Hindlimb muscle (tissue), 1 donor: Measurements from ENCODE around the gene MEF2B. TPM values are rescaled to one million over a fixed set of nuclear protein-coding genes. Genes with fewer than 3 reads are reported as not detected.
"Not testable (repeated sequence)": the region's sequence is repeated elsewhere in the genome, so short reads cannot be mapped to it uniquely, and the experiment has no call there.

ENCODE experiments used
- DNase-seq: peaks from one replicate; pipeline ENCODE4 v3.0.0-alpha.2; 2013
- polyA plus RNA-seq: library from polyadenylated mRNA; unstranded; fragments of 120-200 nt; gene quantifications from one replicate; pipeline ENCODE4 v1.2.1, GENCODE V29; 2013; ENCODE audit not compliant: insufficient read length

MEF2B gene
- polyA plus RNA-seq, 1 donor, result 2.8 TPM

GRCh38 chr19:19123386-19123785, 46.7 kb downstream of the MEF2B start:
- DNase-seq, result no peak

DNA sequence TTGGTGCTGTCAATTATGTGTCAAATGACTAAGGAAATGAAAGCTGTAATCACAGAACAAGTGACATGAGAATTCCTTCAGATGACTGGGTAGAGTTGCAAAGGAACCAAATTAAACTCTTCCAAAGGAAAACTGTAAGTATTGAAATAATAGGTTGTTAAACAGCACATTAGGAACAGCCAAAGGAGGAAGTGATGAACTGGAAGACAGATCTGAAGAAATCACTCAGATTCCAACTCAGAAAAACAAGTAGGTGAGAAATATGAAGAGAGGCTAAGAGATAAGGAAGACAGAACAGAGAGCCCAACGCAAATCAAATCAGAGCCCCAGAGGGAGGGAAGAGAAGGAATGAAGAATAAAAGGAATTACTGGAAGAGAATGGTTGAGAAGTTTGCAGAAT, 47.2 kb downstream of the MEF2B start:
- no peak for DNase-seq

- DNase-seq, result no peak
Observed at GRCh38 chr19:19121371-19121770, 48.7 kb downstream of the MEF2B start.

DNA sequence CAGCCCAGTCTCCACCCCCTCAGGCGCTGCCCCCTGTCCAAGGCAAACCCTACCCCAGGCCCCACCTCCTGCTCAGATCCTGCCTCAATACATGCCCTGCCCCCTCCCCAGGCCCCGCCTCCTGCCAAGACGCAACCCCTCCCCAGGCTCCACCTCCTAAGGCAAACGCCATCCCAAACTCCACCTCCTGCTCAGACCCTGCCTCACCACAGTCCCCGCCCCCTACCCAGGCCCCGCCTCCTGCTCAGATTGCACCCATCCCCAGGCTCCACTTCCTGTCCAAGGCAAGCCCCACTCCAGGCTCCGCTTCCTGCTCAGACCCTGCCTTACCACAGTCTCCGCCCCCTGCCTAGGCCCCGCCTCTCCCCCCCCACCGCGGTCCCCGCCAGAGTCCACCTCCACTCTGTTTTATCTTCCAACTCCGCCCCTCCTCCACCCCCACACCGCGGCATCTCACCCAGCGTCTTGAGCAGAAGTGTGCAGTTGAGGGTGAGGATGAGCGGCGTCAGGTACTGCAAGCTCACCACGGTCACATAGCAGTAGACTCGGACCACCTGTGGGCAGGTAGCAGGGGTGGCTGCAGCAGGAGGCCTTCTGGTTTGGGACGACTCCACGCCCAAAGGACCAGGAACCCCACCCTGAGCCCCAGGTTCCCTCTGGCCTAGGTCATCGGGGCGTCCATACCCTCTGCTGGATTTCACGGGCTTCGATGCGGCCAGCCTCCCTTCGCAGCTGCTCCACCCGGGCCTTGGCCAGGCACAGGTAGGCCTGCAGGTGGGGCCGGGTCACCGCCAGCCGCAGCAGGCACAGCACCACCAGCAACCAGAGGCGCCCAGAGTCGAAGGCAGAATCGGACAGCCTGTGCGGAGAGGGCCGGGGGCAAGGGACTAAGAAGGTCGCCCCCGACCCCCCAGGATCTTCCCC, 49.5 kb downstream of the MEF2B start:
- no peak for DNase-seq

- DNase-seq, result no peak
Observed at GRCh38 chr19:19119325-19120237, 50.5 kb downstream of the MEF2B start.

- DNase-seq, result no peak
Observed at GRCh38 chr19:19115954-19116353, 54.1 kb downstream of the MEF2B start.

- no peak for DNase-seq
Observed at GRCh38 chr19:19113040-19113626, 56.9 kb downstream of the MEF2B start.

GRCh38 chr19:19111967-19112580, 58.0 kb downstream of the MEF2B start:
- DNase-seq, result no peak

- DNase-seq, result no peak
Observed at GRCh38 chr19:19111136-19111835, 58.8 kb downstream of the MEF2B start.

DNA sequence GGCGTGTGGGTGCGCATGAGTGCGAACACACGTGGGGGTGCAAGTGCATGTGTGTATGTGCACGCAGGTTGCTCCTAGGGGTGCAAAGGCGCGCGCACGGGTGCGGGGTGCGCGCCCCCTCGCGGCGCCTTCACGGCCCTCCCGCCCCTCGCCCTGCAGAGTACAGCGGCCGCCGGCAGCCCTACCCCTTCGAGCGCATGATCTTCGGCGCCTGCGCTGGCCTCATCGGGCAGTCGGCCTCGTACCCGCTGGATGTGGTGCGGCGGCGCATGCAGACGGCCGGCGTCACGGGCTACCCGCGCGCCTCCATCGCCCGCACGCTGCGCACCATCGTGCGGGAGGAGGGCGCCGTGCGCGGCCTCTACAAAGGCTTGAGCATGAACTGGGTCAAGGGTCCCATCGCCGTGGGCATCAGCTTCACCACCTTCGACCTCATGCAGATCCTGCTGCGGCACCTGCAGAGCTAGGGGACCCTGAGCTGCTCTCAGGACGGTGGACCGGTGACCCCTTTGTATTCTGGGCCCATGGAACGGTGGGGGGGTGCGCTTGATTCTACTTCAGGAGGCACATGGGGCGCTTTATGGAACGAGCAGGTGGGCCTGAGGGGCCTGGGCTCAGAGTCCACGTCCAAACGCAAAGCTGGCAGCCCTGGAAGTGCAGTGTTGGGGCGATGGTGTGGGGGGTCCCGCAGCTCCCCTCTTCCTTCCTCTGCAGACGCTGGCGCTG, 59.5 kb downstream of the MEF2B start:
- no peak for DNase-seq

DNA sequence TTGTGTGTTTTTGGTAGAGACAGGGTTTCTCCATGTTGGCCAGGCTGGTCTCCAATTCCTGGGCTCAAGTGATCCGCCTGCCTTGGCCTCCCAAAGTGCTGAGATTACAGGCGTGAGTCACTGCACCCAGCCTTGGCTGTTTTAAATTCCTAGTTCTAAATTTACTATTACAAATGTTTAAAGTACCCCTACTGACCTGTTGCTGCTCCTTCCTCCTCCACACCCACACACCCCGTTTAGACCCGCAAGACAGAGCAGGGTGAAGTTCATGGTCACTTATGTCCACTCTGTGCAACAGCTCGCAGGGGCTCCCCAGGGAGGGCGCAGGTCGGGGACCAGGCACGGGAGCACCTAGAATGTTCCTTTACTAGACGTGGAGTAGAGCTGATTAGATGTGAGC, 60.5 kb downstream of the MEF2B start:
- no peak for DNase-seq

GRCh38 chr19:19107654-19108053, 62.4 kb downstream of the MEF2B start:
- no peak for DNase-seq

DNA sequence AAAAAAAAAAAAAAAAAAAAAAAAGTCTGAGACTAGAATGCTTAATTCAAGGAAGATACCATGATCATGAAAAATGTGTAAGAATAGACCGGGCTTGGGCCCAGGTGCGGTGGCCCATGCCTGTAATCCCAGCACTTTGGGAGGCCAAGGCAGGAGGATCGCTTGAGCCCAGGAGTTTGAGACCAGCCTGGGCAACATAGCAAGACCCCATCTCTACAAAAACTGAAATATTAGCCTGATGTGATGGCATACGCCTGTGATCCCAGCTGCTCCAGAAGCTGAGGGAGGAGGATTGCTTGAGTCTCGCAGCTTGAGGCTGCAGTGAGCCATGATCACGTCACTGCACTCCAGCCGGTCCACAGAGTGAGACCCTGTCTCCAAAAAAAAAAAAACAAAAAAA, 63.1 kb downstream of the MEF2B start:
- not testable (repeated sequence) for DNase-seq

DNA sequence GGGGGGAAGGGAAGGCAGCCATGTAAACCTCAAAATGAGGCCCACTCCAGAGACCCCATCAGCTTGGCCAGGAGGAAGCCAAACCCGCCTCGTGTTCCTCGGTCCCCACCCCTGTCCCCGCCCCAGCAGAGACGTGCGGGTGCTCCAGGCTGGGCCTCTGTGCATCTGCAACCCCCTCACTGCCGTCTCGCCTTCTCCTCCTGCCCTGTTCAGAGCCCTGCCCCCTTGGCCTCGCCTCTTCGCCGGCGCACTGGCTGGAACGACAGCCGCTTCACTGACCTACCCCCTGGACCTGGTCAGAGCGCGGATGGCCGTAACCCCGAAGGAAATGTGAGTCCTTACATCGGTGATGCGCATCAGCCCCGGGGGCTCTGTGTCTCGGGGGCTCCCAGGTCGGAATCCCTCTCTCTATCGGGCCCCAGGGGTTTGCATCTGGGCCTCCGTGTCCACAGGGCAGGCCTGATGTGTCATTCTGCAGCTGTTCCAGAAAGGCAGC, 64.0 kb downstream of the MEF2B start:
- DNase-seq, result no peak

DNA sequence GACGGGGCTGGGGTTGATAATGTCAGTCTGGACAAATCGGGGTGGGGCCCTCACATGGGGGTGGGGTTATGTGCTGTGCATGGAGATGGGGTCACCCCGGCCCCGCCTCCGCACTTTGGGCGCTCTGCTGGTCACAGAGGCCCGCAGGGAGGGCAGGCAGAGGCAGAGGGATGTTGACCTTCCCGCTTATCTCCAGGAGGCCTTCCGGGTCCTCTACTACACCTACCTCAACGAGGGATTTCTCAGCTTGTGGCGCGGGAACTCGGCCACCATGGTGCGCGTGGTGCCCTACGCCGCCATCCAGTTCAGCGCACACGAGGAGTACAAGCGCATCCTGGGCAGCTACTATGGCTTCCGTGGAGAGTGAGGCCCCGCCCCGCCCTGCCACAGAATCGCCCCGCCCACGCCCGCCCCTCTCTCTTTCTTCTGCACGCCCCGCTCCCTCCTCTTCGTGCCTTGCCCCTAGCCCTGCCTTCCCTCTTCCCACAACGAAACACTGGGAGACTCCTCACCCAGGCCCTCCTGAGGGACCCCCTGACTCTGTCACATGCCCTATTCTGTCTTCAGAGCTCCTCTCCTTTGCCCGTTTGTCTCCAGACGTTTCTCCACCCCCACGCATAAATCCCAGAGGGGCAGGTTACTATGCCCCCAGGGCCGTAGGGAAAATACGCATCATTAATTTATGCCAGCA, 64.6 kb downstream of the MEF2B start:
- DNase-seq, result peak; percentile 56

GRCh38 chr19:19103167-19103566, 66.9 kb downstream of the MEF2B start:
- no peak for DNase-seq

DNA sequence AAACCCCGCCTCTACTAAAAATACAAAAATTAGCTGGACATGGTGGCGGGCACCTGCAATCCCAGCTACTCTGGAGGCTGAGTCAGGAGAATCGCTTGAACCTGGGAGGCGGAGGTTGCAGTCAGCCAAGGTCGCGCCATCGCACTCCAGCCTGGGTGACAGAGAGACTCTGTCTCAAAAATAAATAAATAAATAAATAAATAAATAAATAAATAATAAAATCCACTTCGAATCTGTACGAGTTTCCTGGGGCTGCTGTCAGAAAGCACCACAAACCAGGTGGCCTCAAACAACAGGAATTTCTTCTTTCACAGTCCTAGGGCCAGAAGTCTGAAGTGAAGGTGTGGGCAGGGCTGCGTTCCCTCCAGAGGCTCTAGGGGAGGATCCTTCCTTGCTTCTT, 67.5 kb downstream of the MEF2B start:
- DNase-seq, result not testable (repeated sequence)

DNA sequence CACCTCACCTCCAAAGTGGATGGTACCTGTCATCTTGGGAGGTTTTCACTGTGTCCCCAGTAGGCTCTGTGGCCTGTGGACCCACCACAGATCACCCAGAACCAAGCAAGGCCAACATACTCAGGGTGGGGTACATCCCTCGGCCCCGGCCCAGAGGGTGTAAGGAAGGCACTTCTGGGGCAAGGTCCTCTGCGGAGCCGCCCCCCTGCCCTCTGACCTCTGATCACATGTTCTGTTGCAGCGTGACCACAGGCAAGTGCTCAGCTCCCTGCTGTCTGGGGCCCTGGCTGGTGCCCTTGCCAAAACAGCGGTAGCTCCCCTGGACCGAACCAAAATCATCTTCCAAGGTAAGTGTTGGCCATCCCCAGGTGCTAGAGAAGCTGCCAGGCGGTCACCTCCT, 68.5 kb downstream of the MEF2B start:
- DNase-seq, result no peak

DNA sequence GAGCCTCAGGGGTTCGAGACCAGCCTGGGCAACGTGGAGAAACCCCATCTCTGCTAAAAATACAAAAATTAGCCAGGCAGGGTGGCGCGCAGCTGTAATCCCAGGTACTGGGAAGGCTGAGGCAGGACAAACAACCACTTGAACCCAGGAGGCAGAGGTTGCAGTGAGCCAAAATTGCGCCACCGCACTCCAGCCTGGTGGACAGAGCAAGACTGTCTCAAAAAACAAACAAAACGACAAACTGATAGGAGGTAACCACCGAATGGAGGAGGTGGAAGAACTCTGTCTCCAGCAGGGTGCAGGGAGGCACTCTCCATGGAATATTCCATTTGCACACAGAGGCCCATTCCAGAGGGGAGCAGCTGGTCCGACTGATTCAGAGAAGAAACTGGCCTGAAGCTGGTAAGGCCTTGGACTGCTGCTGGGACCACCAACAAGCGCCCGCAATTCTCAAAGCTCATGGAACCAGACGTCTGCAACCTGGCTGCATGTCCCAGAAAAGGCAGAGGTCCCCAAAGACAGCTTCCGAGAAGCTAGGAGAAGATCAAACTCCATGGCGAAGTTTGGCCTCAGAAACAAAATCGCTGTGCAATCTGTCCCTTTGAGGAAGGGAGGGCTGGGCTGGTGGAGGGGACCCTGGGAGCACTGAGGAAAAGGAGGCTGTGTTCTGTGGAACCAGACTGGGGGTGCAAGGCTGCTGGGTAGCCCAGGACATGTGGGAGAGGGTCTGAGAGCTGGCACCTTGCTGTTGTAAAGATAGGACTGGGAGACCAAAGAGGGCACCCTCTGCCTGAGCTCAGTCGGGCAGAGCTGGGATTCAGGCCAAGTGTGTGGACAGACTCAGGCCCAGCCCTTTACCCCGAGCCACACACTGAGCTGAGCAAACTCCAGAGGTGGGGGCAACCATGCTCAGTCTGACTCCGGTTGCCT, 71.1 kb downstream of the MEF2B start:
- no peak for DNase-seq
